Sigmoid colon (tissue), 4 donors: ENCODE results near the gene MZT2A.
"Not testable (repeated sequence)": the region's sequence is repeated elsewhere in the genome, so short reads cannot be mapped to it uniquely, and the experiment has no call there.

ENCODE experiments used
- EP300 ChIP-seq, 4 donors: sonication (generic); formaldehyde crosslinking; IDR thresholded peaks; one replicate each; pipeline ENCODE4 v1.6.1; 2017; ENCODE audit warnings: antibody characterized with exemption in 4 of 4
- TF ChIP-seq, protein P1 (sequence below), 4 experiments: fragments of 450-650 bp in 3 of 4; fragments of 200-600 bp in 1 of 4; IDR thresholded peaks; one replicate each; pipeline ENCODE4 v1.5.1; 2016 to 2019; ENCODE audit warnings: antibody characterized with exemption in 4 of 4, mild to moderate bottlenecking in 3 of 4, moderate library complexity in 2 of 4

DNA sequence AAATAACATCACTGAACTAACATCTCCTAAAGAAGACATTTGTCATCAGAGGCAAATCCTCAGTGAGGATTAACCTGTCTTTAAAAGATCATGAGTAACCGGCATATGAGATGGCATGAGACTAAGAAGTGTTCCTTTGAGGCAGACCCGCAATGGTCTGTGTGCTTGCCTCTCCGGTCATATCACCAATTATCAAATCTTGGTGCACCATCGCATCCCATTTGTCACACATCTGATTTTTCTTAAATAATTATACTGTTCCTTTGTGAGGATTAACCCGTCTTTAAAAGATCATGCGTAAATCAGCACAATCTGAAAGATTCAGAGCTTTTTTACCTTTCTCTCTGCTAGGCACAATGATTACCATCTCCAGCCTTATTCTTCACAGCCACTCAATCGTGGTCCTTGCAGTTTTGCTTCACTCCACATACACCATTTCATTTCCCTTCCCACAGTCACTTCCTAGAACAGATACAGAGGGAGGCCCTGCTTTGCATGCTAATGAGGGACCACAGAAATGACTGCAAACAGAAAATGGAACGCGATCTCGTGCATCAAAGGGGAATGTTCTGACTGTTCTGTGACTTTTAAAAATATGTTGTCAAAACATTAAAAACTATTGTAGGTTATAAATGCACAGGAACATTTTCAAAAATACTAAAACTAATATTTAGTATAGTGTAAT, 40.8 kb downstream of the MZT2A start:
- TF ChIP-seq, protein P1, sequence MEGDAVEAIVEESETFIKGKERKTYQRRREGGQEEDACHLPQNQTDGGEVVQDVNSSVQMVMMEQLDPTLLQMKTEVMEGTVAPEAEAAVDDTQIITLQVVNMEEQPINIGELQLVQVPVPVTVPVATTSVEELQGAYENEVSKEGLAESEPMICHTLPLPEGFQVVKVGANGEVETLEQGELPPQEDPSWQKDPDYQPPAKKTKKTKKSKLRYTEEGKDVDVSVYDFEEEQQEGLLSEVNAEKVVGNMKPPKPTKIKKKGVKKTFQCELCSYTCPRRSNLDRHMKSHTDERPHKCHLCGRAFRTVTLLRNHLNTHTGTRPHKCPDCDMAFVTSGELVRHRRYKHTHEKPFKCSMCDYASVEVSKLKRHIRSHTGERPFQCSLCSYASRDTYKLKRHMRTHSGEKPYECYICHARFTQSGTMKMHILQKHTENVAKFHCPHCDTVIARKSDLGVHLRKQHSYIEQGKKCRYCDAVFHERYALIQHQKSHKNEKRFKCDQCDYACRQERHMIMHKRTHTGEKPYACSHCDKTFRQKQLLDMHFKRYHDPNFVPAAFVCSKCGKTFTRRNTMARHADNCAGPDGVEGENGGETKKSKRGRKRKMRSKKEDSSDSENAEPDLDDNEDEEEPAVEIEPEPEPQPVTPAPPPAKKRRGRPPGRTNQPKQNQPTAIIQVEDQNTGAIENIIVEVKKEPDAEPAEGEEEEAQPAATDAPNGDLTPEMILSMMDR (IDR thresholded peaks at IDR 0.05) = not testable (repeated sequence)
- not testable (repeated sequence) for TF ChIP-seq EP300 (IDR thresholded peaks at IDR 0.05)
